AG09309 (cell line): ENCODE measurements around the gene SPATA2.
"Not testable (repeated sequence)": the region's sequence is repeated elsewhere in the genome, so short reads cannot be mapped to it uniquely, and the experiment has no call there.

ENCODE experiments used
- DNase-seq: peaks from one replicate; pipeline ENCODE4 v3.0.0-alpha.2; 2010; ENCODE audit warnings: low read depth
- H3K4me3 ChIP-seq: 2 replicates; pipeline ENCODE4 v1.5.1; 2011; ENCODE audit warnings: mild to moderate bottlenecking, low read depth, low read length, moderate library complexity; ENCODE audit not compliant: control insufficient read depth
- TF ChIP-seq, protein P1 (sequence below): IDR thresholded peaks from 2 replicates; pipeline ENCODE4 v1.5.1; 2011; ENCODE audit warnings: mild to moderate bottlenecking, low read depth, low read length, inconsistent platforms; ENCODE audit not compliant: insufficient read depth, control insufficient read depth; ENCODE audit errors: missing control alignments

Gene SPATA2, protein sequence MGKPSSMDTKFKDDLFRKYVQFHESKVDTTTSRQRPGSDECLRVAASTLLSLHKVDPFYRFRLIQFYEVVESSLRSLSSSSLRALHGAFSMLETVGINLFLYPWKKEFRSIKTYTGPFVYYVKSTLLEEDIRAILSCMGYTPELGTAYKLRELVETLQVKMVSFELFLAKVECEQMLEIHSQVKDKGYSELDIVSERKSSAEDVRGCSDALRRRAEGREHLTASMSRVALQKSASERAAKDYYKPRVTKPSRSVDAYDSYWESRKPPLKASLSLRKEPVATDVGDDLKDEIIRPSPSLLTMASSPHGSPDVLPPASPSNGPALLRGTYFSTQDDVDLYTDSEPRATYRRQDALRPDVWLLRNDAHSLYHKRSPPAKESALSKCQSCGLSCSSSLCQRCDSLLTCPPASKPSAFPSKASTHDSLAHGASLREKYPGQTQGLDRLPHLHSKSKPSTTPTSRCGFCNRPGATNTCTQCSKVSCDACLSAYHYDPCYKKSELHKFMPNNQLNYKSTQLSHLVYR

DNA sequence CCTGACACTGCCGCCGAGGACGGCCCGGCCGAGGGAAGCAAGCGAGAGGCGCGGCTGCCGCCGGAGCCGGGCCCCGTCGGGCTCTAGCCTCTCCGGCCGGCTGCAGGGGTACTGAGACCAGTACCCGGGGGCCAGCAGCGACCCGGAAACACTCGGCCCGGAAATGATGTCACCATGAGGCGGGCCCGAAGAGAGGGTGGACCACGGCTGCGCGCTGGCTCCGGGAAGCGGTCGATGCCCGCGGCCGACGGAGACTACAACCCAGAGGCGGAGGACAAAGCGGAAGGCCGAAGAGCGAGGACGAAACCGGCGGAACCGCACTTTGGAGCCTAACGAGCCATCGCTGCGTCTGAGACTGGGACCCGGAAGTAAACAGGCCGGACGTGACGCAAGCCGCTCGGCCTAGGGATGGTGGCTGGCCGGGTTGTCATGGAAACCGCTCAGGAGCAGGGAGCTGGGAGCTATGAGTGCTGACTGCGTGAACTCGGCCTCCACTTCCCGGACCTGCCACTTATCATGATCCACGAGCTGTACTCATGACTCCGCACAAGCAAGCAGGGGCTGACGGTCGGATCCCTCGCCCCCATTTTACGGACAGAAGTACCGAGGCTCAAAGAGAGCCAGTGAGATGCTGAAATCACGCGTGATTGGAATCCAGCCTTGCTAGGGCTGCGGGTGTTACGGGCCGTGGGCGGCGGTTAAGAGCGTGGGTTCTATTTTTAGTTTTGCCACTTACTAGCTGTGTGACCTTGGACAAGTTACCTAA, at the start of gene SPATA2:
TSS of gene SPATA2 (minus strand) at position 150 of the 766 bp plus-strand sequence. CDS start 7,039 bp downstream, outside the sequence.
- peak within 1 kb of the TSS; percentile 68 for H3K4me3 ChIP-seq
- DNase-seq = peak; percentile 68
- TF ChIP-seq, protein P1, sequence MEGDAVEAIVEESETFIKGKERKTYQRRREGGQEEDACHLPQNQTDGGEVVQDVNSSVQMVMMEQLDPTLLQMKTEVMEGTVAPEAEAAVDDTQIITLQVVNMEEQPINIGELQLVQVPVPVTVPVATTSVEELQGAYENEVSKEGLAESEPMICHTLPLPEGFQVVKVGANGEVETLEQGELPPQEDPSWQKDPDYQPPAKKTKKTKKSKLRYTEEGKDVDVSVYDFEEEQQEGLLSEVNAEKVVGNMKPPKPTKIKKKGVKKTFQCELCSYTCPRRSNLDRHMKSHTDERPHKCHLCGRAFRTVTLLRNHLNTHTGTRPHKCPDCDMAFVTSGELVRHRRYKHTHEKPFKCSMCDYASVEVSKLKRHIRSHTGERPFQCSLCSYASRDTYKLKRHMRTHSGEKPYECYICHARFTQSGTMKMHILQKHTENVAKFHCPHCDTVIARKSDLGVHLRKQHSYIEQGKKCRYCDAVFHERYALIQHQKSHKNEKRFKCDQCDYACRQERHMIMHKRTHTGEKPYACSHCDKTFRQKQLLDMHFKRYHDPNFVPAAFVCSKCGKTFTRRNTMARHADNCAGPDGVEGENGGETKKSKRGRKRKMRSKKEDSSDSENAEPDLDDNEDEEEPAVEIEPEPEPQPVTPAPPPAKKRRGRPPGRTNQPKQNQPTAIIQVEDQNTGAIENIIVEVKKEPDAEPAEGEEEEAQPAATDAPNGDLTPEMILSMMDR = no peak

DNA sequence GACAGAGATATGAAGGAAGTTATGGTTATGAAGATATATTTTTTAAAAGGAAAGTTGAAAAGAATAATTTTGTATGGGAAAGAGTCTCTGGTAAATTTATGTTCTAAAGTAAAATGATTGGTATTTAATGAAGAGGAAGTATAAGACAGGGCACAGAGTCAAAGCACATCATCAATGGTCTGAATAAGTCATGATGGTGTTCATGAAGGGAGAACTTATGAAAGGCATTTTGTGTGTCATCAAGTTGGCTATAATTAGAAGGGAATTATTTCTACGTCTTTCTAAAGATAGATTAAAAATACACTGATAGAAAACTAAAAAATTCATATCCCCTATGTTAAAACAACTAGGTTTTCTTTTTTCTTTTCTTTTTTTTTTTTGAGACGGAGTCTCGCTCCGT, 46.1 kb upstream of the SPATA2 start:
- TF ChIP-seq, protein P1 = no peak
- DNase-seq = no peak
- H3K4me3 ChIP-seq = no peak overlapping the region

DNA sequence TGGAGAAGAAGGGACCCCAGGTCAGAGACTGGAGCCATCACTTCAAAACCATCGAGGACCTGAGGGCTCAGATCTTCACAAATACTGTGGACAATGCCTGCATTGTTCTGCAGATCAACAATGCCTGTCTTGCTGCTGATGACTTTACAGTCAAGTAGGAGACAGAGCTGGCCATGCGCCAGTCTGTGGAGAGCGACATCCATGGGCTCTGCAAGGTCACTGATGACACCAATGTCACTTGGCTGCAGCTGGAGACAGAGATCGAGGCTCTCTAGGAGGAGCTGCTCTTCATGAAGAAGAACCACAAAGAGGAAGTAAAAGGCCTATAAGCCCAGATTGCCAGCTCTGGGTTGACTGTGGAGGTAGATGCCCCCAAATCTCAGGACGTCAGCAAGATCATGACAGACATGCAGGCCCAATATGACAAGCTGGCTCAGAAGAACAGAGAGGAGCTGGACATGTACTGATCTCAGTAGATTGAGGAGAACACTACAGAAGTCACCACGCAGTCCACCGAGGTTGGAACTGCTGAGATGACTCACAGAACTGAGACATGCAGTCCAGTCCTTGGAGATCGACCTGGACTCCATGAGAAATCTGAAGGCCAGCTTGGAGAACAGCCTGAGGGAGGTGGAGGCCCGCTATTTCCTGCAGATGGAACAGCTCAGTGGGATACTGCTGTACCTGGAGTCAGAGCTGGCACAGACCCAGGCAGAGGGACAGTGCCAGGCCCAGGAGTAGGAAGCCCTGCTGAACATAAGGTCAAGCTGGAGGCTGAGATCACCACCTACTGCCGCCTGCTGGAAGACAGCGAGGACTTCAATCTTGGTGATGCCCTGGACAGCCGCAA, 42.0 kb upstream of the SPATA2 start:
- not testable (repeated sequence) for DNase-seq, H3K4me3 ChIP-seq

DNA sequence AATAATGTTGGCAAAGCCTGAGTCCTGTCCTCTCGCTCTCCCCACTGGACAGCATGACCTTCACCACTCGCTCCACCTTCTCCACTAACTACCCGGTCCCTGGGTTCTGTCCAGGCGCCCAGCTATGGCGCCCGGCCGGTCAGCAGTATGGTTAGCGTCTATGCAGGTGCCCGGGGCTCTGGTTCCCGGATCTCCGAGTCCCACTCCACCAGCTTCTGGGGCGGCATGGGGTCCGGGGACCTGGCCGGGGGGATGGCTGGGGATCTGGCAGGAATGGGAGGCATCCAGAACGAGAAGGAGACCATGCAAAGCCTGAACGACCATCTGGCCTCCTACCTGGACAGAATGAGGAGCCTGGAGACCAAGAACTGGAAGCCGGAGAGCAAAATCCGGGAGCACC, 41.4 kb upstream of the SPATA2 start:
- TF ChIP-seq, protein P1 = no peak
- DNase-seq = no peak
- no peak overlapping the region for H3K4me3 ChIP-seq

DNA sequence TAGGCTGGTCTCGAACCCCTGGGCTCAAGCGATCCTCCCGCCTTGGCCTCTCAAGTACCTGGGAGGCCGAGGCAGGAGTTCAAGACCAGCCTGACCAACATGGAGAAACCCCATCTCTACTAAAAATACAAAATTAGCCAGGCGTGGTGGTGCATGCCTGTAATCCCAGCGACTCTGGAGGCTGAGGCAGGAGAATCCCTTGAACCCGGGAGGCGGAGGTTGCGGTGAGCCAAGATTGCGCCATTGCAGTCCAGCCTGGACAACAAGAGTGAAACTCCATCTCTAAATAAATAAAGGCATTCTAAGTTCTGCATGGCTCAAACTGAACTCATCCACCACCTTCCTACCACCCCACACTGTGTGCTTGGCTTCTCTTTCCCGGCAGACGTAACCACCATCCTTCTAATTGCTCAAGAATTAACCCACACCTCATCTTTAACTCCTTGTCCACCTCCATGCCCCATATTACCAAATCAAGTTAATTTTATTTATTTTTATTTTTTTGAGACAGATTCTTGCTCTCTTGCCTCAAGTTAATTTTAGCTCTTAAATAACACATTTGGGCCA, 40.6 kb upstream of the SPATA2 start:
- not testable (repeated sequence) for DNase-seq, H3K4me3 ChIP-seq

DNA sequence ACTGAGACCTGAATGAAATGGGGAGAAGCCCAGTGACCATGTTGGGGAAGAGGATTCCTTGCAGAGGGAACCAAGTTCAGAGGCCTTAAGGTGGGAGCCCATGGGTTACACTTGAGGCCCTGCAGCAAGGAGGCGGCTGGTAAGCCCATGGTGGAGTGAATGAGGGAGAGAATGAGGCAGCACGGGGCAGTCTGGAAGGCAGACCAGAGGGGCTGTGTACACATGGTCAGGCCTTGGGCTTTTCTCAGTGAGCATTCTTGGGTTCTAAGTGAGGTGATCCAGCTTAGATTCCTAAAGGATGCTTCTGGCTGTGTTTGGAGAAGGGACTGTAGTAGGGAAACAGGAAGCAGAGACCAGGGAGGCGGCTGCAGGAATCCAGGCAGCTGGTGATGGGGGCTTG, 39.8 kb upstream of the SPATA2 start:
- no peak overlapping the region for H3K4me3 ChIP-seq
- DNase-seq = no peak
- TF ChIP-seq, protein P1 = no peak

DNA sequence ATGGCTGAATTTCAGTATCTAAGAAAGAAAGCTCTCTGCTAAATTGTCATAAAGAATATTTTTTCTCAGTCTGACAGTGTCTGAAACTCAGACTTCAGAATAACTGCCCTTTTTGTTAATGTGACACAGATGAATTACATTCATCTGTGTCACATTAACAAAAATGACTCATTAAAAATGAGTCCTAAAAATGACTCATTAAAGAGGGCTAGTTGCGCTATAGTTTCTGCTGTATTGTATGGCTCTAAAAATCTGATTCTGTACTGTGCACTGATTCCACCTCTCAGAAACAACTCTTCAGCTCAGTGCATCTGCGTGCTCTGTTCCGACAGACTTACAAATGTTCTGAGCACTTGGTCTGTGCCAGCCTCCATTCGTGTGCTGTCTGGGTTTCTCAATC, 35.8 kb upstream of the SPATA2 start:
- H3K4me3 ChIP-seq = no peak overlapping the region
- TF ChIP-seq, protein P1 = no peak
- peak; percentile 58 for DNase-seq
